ENCODE data around the gene ENTHD1. TPM values are rescaled to one million over a fixed set of nuclear protein-coding genes. Genes with fewer than 3 reads are reported as not detected.

Gene ENTHD1
- polyA plus RNA-seq, 1 experiment: not detected

DNA sequence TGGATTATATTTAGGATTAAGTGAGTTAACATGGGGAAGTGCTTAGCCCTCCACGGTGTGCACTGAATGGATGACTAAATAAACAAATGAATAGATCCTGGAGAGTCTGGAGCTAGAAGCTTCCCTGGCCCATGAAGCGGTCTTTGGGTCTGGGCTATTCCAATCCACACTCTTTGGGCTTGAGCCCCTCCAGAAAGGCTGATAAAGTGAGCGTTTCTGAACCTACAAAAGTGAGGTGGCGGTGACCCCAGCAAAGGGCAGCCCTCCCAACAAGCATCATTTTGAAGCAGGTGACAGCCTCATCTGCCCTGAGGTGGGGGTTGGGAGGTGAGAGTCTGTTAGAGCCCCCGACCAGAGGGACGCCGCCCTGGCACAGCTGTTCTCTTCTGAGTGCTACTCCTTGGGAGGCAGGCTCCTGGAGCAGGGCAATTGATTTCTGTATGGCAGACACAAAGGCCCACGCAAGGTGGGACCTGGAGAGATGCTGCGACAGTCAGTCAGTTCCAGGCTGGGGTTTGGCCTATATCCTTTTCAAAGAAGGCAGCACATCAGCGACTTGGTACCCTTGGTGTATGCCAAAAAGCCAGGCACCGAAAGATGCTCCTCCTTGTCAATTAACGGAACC is 165.2 kb downstream of the ENTHD1 start:
- H3K4me3 ChIP-seq (ENCODE audit: low read depth, low read length): no peak overlapping the region
- H3K27me3 ChIP-seq (ENCODE audit: control insufficient read depth, insufficient read depth, low read length): peaks cover 47% of the 10 kb centered on the region
- TF ChIP-seq, protein P1, sequence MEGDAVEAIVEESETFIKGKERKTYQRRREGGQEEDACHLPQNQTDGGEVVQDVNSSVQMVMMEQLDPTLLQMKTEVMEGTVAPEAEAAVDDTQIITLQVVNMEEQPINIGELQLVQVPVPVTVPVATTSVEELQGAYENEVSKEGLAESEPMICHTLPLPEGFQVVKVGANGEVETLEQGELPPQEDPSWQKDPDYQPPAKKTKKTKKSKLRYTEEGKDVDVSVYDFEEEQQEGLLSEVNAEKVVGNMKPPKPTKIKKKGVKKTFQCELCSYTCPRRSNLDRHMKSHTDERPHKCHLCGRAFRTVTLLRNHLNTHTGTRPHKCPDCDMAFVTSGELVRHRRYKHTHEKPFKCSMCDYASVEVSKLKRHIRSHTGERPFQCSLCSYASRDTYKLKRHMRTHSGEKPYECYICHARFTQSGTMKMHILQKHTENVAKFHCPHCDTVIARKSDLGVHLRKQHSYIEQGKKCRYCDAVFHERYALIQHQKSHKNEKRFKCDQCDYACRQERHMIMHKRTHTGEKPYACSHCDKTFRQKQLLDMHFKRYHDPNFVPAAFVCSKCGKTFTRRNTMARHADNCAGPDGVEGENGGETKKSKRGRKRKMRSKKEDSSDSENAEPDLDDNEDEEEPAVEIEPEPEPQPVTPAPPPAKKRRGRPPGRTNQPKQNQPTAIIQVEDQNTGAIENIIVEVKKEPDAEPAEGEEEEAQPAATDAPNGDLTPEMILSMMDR (IDR thresholded peaks at IDR 0.05; ENCODE audit: low read depth, low read length): no peak
- CTCF ChIA-PET: no interaction called here
- no peaks in the 10 kb centered on the region; the same call in 1 of the 2 replicates for H3K9me3 ChIP-seq (ENCODE audit: control insufficient read depth, insufficient read depth, low read length)
- no peak overlapping the region for H3K27ac ChIP-seq (ENCODE audit: low read depth, low read length)
- no peak for DNase-seq (ENCODE audit: low read depth, low spot score)
- POLR2A ChIA-PET: no interaction called here

DNA sequence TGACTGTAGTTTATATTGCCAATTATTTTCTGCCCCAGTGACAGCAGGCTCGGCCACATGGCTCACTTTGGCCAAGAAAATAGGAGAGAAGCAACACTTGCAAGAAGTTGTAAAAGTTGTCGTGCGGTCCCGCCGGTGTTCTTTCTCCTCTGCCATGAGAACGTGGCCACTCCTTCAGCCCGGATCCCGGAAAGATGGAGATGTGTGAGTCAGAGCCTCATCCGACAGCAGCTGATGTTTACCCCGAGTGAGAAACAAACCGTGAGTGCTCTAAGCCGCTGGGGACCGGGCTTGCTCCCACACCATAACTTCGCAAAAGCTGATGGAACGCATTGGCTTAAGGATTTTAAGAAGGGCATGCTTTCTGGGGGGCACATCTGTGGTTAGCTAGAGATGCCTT is 166.0 kb downstream of the ENTHD1 start:
- H3K27me3 ChIP-seq (ENCODE audit: control insufficient read depth, insufficient read depth, low read length): peaks cover 42% of the 10 kb centered on the region
- ChIA-PET POLR2A (no interaction called here), CTCF (no interaction called here)
- TF ChIP-seq, protein P1 (IDR thresholded peaks at IDR 0.05; ENCODE audit: low read depth, low read length): no peak
- no peak for DNase-seq (ENCODE audit: low read depth, low spot score)
- no peak overlapping the region for H3K4me3 ChIP-seq (ENCODE audit: low read depth, low read length)
- no peak overlapping the region for H3K27ac ChIP-seq (ENCODE audit: low read depth, low read length)
- H3K9me3 ChIP-seq (ENCODE audit: control insufficient read depth, insufficient read depth, low read length): no peaks in the 10 kb centered on the region

DNA sequence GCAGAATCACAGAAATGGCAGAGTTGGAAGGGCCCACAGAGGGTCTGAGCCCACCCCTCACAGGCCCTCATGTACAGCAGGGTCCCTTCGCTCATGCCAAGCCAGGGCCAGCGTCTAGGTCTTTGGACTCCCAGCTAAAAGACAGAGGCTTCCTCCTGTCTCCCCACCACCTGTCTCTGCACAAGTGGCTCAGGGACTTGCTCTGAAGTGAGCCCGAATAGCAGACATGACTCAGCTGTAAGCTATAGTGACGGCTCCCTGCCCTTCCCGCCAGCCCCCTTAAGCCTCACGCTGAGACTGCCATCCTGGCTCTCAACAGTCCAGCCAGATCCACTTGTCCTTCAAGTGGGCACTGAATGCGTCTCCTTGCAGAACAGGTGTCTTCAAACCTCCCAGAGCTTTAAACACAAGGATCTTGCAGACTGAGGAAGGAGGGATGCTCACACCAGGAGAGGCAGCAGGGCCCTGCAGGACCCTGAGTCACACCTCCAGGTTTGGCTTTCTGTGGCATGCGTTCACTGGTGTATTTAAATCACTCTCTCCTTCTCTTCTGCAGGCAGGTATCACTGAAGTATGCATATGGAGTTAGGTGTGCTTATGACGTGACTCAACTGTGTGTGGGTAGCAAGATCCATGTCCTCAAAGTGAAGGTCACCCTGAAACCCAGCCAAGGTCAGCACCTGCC is 168.1 kb downstream of the ENTHD1 start:
- no peak overlapping the region for H3K27ac ChIP-seq (ENCODE audit: low read depth, low read length)
- DNase-seq (ENCODE audit: low read depth, low spot score): no peak
- H3K4me3 ChIP-seq (ENCODE audit: low read depth, low read length): no peak overlapping the region
- H3K27me3 ChIP-seq (ENCODE audit: control insufficient read depth, insufficient read depth, low read length): peaks cover 39% of the 10 kb centered on the region
- ChIA-PET POLR2A (no interaction called here), CTCF (no interaction called here)
- H3K9me3 ChIP-seq (ENCODE audit: control insufficient read depth, insufficient read depth, low read length): no peaks in the 10 kb centered on the region
- TF ChIP-seq, protein P1 (IDR thresholded peaks at IDR 0.05; ENCODE audit: low read depth, low read length): no peak

DNA sequence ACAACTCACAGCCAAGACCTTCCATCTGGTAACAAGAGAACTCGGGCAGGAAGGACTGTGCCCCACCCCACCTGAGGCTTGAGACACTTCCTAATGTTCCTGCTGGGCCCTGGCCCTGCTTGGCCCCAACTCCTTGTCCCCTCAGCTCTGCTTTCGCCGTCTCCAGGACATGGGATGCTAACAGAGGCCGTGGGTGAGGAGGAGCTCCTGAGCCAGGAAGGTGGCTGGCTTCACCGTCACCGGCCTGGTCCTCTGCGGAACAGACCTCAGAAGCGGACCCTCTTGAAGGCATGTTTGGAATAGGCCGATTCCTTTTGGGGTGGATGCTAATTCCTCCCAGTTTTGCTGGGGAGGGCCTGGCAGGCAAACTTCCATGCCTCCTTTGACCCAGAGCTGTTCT is 168.7 kb downstream of the ENTHD1 start:
- ChIA-PET CTCF (no interaction called here), POLR2A (no interaction called here)
- Histone ChIP-seq H3K27me3 (ENCODE audit: control insufficient read depth, insufficient read depth, low read length) (peaks cover 45% of the 10 kb centered on the region), H3K4me3 (ENCODE audit: low read depth, low read length) (no peak overlapping the region), H3K9me3 (ENCODE audit: control insufficient read depth, insufficient read depth, low read length) (no peaks in the 10 kb centered on the region), H3K27ac (ENCODE audit: low read depth, low read length) (no peak overlapping the region)
- TF ChIP-seq, protein P1 (IDR thresholded peaks at IDR 0.05; ENCODE audit: low read depth, low read length): no peak
- no peak for DNase-seq (ENCODE audit: low read depth, low spot score)

DNA sequence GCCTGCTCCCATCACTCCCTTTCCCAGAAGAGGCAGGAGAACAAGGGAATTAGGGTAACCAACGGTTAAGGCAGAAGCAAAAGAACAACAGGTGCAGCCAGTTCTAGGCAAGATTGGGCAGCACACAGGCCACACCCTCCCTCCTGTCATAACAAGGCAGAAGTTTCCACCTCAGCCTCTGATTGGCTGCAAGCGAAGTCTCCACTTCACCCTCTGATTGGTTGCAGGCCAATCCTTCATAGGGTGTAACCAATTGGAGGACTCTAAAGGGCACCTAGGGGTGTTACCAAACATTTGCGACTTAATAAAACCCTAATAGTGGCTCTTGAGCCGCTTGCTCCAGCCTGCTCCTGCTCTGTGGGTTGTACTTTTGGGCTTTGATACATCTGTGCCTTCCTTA is 169.2 kb downstream of the ENTHD1 start:
- POLR2A ChIA-PET: no interaction called here
- Histone ChIP-seq H3K4me3 (ENCODE audit: low read depth, low read length) (no peak overlapping the region), H3K27ac (ENCODE audit: low read depth, low read length) (no peak overlapping the region), H3K27me3 (ENCODE audit: control insufficient read depth, insufficient read depth, low read length) (peaks cover 47% of the 10 kb centered on the region), H3K9me3 (ENCODE audit: control insufficient read depth, insufficient read depth, low read length) (no peaks in the 10 kb centered on the region)
- CTCF ChIA-PET: no interaction called here
- no peak for DNase-seq (ENCODE audit: low read depth, low spot score)
- TF ChIP-seq, protein P1 (IDR thresholded peaks at IDR 0.05; ENCODE audit: low read depth, low read length): no peak

Measured in AG04450 (cell line).